Measurements from ENCODE around the gene UVRAG.
A peak's percentile ranks its signal among the peaks of the same experiment; 100 is the strongest.

UVRAG gene

GRCh38 chr11:76160856-76161255, 345.8 kb downstream of the UVRAG start:
- no peak for TF ChIP-seq TAF1 (IDR thresholded peaks at IDR 0.05; ENCODE audit: low read depth)
- no peak for TF ChIP-seq NFIC (IDR thresholded peaks at IDR 0.05)
- TF ChIP-seq RAD21 (IDR thresholded peaks at IDR 0.05; ENCODE audit: low read depth), result no peak
- TF ChIP-seq MAX (IDR thresholded peaks at IDR 0.05), result no peak
- no peak for TF ChIP-seq REST (IDR thresholded peaks at IDR 0.05; ENCODE audit: low read depth)
- no peak for TF ChIP-seq ZBTB7A (IDR thresholded peaks at IDR 0.05; ENCODE audit: low read depth)
- TF ChIP-seq TCF12 (IDR thresholded peaks at IDR 0.05; ENCODE audit: low read depth), result no peak
- no peak for TF ChIP-seq FOXM1 (IDR thresholded peaks at IDR 0.05; ENCODE audit: borderline replicate concordance, low read depth)
- TF ChIP-seq EGR1 (IDR thresholded peaks at IDR 0.05), result no peak
- no peak for TF ChIP-seq EP300 (IDR thresholded peaks at IDR 0.05; ENCODE audit: borderline replicate concordance)
- no peak for TF ChIP-seq YY1 (IDR thresholded peaks at IDR 0.05; ENCODE audit: low read depth)
- no peak for TF ChIP-seq TEAD4 (IDR thresholded peaks at IDR 0.05)
- TF ChIP-seq CEBPB (IDR thresholded peaks at IDR 0.05), result no peak
- TF ChIP-seq CREB1 (IDR thresholded peaks at IDR 0.05; ENCODE audit: low read depth), result no peak
- no peak for TF ChIP-seq USF1 (IDR thresholded peaks at IDR 0.05)

GRCh38 chr11:76161261-76161961, 346.4 kb downstream of the UVRAG start:
- no peak for TF ChIP-seq EGR1 (IDR thresholded peaks at IDR 0.05)
- TF ChIP-seq CREB1 (IDR thresholded peaks at IDR 0.05; ENCODE audit: low read depth), result no peak
- no peak for TF ChIP-seq RAD21 (IDR thresholded peaks at IDR 0.05; ENCODE audit: low read depth)
- TF ChIP-seq TCF12 (IDR thresholded peaks at IDR 0.05; ENCODE audit: low read depth), result no peak
- no peak for TF ChIP-seq USF1 (IDR thresholded peaks at IDR 0.05)
- no peak for TF ChIP-seq EP300 (IDR thresholded peaks at IDR 0.05; ENCODE audit: borderline replicate concordance)
- no peak for TF ChIP-seq REST (IDR thresholded peaks at IDR 0.05; ENCODE audit: low read depth)
- no peak for TF ChIP-seq NFIC (IDR thresholded peaks at IDR 0.05)
- TF ChIP-seq TEAD4 (IDR thresholded peaks at IDR 0.05), result no peak

GRCh38 chr11:76162336-76163288, 347.6 kb downstream of the UVRAG start:
- TF ChIP-seq REST (IDR thresholded peaks at IDR 0.05; ENCODE audit: low read depth) (no peak), EGR1 (IDR thresholded peaks at IDR 0.05) (no peak), TCF12 (IDR thresholded peaks at IDR 0.05; ENCODE audit: low read depth) (peak; percentile 42; the same call in 1 of the 2 replicates)

GRCh38 chr11:76163289-76163880, 348.4 kb downstream of the UVRAG start:
- no peak for TF ChIP-seq REST (IDR thresholded peaks at IDR 0.05; ENCODE audit: low read depth)
- TF ChIP-seq YY1 (IDR thresholded peaks at IDR 0.05; ENCODE audit: low read depth), result no peak
- TF ChIP-seq MAX (IDR thresholded peaks at IDR 0.05), result no peak
- no peak for TF ChIP-seq NFIC (IDR thresholded peaks at IDR 0.05)
- TF ChIP-seq USF1 (IDR thresholded peaks at IDR 0.05), result no peak
- no peak for TF ChIP-seq EGR1 (IDR thresholded peaks at IDR 0.05)
- TF ChIP-seq FOXM1 (IDR thresholded peaks at IDR 0.05; ENCODE audit: borderline replicate concordance, low read depth), result no peak
- no peak for TF ChIP-seq CREB1 (IDR thresholded peaks at IDR 0.05; ENCODE audit: low read depth)
- TF ChIP-seq TEAD4 (IDR thresholded peaks at IDR 0.05), result no peak
- TF ChIP-seq TCF12 (IDR thresholded peaks at IDR 0.05; ENCODE audit: low read depth), result no peak
- TF ChIP-seq TAF1 (IDR thresholded peaks at IDR 0.05; ENCODE audit: low read depth), result no peak
- TF ChIP-seq ZBTB7A (IDR thresholded peaks at IDR 0.05; ENCODE audit: low read depth), result no peak
- TF ChIP-seq EP300 (IDR thresholded peaks at IDR 0.05; ENCODE audit: borderline replicate concordance), result no peak
- no peak for TF ChIP-seq RAD21 (IDR thresholded peaks at IDR 0.05; ENCODE audit: low read depth)
- TF ChIP-seq CEBPB (IDR thresholded peaks at IDR 0.05), result no peak

Measured in Ishikawa (cell line).